ENCODE measurements around the gene PRELID2.

- no peak for TF ChIP-seq POLR2AphosphoS5 (IDR thresholded peaks at IDR 0.05)
- no peak for TF ChIP-seq CTCF (IDR thresholded peaks at IDR 0.05)
Observed at GRCh38 chr5:145761254-145761653, 73.9 kb downstream of the PRELID2 start.

Measured in prostate gland (tissue), 2 donors.